ENCODE measurements around the gene ITGA4.

The ITGA4 gene

GRCh38 chr2:181458871-181459270 is 1.7 kb downstream of the ITGA4 start:
- no peak for DNase-seq (ENCODE audit: low spot score)

DNA sequence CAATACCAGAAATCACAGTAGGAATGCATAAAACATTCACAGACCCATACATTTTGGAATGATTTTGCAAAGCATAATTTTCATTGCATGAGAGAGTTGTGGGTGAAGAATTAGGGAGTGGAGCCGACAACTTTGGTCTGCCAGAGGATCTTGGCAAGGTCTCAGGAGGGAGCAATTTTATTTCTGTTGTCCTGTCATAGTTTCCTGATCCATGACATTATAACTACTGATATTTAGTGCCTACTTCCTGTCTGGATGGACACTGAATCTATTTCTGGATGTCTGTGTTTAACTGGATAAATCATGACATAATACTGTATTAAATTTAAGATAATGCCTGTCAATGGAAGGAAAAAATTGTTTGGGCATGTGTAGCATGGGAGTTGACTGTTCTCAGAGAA is 2.4 kb downstream of the ITGA4 start:
- peak; percentile 4 for DNase-seq (ENCODE audit: low spot score)

- no peak for DNase-seq (ENCODE audit: low spot score)
Measured at GRCh38 chr2:181461056-181461997, 4.1 kb downstream of the ITGA4 start.

GRCh38 chr2:181462033-181462432 is 4.8 kb downstream of the ITGA4 start:
- DNase-seq (ENCODE audit: low spot score): no peak

GRCh38 chr2:181463588-181463987 is 6.4 kb downstream of the ITGA4 start:
- no peak for DNase-seq (ENCODE audit: low spot score)

DNA sequence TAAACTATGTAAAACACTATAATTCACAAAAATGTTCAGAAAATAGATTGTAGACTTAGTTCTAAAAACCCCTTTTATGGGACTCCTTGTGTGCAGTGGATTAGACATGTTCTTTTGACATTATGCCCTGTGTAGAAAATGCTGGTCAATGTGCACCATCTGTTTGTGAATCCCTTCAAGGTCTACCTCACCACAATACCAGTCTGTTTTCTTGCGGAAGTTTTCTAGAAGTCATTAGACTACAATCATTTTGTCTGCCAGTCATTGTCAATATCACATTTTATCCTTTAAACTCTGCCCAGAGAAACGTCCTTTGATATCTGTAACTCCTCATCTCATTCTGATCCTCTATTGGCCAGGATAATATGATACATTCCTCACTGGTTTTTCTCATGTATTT is 7.8 kb downstream of the ITGA4 start:
- DNase-seq (ENCODE audit: low spot score): no peak

DNA sequence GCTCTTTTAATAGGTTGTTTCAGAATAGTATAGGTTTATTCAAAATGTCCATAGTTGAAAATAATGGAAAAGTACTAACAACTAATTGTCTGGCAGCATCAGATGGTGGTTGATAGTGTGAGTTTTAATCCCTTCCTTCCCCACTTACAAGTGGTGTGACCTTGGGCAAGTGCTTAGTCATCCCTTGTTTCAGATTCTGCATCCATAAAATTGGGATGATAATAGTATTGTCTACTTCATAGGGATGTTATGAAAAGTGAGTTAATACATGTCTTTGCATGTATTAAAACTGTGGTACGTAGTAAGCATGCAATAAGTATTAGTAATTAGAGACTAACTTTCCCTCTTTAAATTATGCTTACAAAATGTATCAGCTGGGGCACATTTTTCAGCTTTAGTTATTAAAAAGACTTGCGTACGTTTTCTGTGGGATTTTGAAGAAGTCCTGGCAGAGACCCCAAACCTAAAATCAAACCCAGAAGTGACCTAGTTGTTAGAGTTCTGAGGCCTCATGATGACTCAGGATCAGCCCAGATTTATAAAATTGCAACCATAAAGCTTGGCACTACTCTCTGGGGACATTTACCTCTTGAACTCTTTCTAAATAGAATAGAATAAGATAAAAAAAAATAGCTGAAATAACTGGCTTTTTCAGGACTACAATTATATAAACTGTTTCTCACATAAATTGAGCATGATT is 8.6 kb downstream of the ITGA4 start:
- DNase-seq (ENCODE audit: low spot score): no peak

- no peak for DNase-seq (ENCODE audit: low spot score)
Measured at GRCh38 chr2:181466661-181467576, 9.7 kb downstream of the ITGA4 start.

- no peak for DNase-seq (ENCODE audit: low spot score)
Measured at GRCh38 chr2:181467966-181468707, 11.0 kb downstream of the ITGA4 start.

DNA sequence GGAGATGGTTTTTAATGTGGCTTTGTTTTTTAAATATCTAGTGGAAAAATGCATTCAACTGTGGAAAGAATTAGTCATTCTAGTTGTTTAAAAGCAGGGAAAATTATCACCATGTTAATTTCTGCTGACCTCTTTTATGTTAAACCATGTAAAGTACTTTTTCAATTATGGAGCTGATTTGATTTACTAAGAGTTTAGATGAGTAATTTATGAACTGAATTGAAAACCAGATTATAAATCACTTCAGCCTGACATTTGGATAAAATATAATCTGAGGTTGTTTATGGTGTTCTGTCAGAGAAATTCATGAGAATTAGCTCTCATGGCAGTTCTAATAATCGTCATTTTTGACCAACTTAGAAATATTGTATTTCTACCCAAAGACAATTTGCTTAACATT is 11.6 kb downstream of the ITGA4 start:
- DNase-seq (ENCODE audit: low spot score): no peak

DNA sequence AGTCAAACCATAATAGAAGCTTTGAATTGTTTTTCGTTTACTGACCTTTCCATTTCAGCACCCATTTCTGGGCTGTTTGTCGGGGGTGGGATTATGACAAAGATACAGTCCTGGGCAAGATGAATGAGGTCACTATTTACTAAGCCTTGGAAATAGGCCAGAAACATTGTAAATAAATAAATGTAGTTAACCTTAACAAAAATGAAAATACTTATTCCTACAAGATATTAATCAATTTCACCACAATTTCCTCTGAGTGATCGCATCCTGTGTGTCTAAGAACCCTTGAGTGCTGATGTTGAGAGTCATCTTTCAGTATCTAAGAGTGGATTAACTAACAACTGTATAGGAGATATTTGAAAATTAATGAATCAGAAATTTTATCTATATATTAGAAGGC is 14.0 kb downstream of the ITGA4 start:
- no peak for DNase-seq (ENCODE audit: low spot score)

- DNase-seq (ENCODE audit: low spot score): no peak
Measured at GRCh38 chr2:181471783-181472182, 14.6 kb downstream of the ITGA4 start.

- DNase-seq (ENCODE audit: low spot score): no peak
Measured at GRCh38 chr2:181472990-181473389, 15.8 kb downstream of the ITGA4 start.

- DNase-seq (ENCODE audit: low spot score): no peak
Measured at GRCh38 chr2:181474222-181474881, 17.2 kb downstream of the ITGA4 start.

GRCh38 chr2:181483211-181483610 is 26.0 kb downstream of the ITGA4 start:
- no peak for DNase-seq (ENCODE audit: low spot score)

DNA sequence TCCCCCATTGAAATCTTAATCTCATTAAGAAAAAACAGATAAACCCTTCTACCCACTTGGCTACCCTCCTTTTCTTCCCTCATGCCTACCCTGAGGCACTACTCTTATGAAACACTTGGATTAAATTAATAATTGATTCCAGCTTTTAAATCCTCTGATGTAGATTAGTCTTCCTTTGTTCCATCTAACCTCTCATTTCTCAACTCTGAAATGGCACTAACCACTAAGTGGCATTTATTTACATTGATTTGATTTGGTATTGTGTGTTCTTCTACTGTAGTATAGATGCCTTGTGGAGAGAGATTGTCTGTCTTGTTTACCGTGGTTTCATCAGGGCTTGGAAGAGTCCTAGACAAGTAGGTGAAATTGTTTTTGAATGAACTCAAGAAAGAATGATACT is 26.7 kb downstream of the ITGA4 start:
- DNase-seq (ENCODE audit: low spot score): no peak

DNA sequence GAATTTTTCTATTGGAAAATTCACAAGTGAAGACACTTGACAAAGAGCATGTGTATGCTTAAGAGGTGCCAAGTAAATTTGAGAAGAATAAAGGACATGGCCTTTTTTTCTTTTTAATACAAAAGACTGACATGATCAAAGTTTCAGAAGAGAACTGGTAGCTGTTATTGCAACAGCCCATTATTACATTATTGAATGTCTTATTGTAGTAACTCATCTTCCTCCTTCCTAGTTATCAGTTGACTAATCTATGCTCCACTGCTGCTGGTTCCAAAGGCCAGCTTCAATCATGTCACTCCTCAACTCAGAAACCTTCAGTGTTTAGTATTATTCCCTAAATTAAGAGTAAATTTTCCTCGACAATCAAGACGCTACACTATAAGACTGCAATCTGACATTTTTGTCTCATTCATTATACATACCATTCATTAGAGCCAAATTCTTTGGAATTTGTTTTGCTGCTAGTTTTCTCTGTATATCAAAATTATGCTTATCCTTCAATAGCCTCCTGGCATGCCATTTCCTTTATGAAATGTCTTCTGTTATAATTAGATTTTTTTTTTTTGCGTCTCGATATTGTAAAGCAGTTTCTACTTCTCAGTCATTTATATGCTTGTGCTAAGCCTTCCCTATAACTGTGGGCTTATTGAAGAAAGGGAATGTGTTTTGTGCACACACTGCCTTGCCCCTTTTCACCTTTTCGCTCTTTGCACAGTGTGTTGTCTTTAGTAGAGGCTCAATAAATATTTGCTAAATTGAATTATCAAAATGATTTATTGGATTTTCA is 27.9 kb downstream of the ITGA4 start:
- DNase-seq (ENCODE audit: low spot score): no peak

GRCh38 chr2:181485638-181485946 is 28.4 kb downstream of the ITGA4 start:
- no peak for DNase-seq (ENCODE audit: low spot score)

GRCh38 chr2:181499231-181499630 is 42.0 kb downstream of the ITGA4 start:
- DNase-seq (ENCODE audit: low spot score): no peak

GRCh38 chr2:181500201-181500600 is 43.0 kb downstream of the ITGA4 start:
- no peak for DNase-seq (ENCODE audit: low spot score)

Measured in hepatic stellate cell (primary cell).